Erythroblast (primary cell): ENCODE results near the gene NPS.

Source experiments
- GATA1 ChIP-seq: IDR thresholded peaks from 2 replicates; pipeline ENCODE4 v1.6.1; 2011; ENCODE audit warnings: low read depth, mild to moderate bottlenecking, control low read depth, low read length, moderate library complexity
- POLR2A ChIP-seq: IDR thresholded peaks from 2 replicates; pipeline ENCODE4 v1.6.1; 2011; ENCODE audit warnings: mild to moderate bottlenecking, low read length

GRCh38 chr10:127561647-127562046, 12.5 kb downstream of the NPS start:
- TF ChIP-seq POLR2A (no peak), GATA1 (no peak)
